Measurements from ENCODE around the gene CLEC11A. TPM values are rescaled to one million over a fixed set of nuclear protein-coding genes. Genes with fewer than 3 reads are reported as not detected.

The CLEC11A gene
- total and polyA plus RNA-seq, 9 of the 15 experiments (the other 6 are each of a cell fraction or from before 2014, with no cell fraction given) = 0.39 to 43.9 (median 3.4) TPM

DNA sequence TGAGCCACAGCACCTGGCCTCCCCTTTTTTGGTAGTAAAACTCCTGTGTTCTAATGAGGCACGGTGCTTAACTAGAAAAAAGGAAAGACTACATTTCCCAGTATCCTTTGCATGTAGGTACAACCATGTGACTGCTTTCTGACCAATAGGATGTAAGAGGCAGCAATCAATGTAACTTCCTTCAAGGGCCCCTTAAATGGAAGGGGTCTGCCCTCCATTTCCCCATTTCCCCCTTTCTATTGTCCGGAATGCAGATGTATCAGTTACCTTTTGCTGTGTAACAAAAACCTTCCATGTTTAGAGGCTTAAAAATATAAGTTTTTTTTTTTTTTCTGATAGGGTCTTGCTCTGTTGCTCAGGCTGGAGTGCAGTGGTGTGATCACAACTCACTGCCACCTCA is 49.3 kb downstream of the CLEC11A start (continued):
- TF ChIP-seq, protein P1, sequence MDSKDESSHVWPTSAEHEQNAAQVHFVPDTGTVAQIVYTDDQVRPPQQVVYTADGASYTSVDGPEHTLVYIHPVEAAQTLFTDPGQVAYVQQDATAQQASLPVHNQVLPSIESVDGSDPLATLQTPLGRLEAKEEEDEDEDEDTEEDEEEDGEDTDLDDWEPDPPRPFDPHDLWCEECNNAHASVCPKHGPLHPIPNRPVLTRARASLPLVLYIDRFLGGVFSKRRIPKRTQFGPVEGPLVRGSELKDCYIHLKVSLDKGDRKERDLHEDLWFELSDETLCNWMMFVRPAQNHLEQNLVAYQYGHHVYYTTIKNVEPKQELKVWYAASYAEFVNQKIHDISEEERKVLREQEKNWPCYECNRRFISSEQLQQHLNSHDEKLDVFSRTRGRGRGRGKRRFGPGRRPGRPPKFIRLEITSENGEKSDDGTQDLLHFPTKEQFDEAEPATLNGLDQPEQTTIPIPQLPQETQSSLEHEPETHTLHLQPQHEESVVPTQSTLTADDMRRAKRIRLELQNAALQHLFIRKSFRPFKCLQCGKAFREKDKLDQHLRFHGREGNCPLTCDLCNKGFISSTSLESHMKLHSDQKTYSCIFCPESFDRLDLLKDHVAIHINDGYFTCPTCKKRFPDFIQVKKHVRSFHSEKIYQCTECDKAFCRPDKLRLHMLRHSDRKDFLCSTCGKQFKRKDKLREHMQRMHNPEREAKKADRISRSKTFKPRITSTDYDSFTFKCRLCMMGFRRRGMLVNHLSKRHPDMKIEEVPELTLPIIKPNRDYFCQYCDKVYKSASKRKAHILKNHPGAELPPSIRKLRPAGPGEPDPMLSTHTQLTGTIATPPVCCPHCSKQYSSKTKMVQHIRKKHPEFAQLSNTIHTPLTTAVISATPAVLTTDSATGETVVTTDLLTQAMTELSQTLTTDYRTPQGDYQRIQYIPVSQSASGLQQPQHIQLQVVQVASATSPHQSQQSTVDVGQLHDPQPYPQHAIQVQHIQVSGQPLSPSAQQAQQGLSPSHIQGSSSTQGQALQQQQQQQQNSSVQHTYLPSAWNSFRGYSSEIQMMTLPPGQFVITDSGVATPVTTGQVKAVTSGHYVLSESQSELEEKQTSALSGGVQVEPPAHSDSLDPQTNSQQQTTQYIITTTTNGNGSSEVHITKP (IDR thresholded peaks at IDR 0.05; ENCODE audit: partially characterized antibody) = peak; percentile 15
- TF ChIP-seq DIDO1 (tag; IDR thresholded peaks at IDR 0.05; ENCODE audit: low read depth) (no peak), SREBF1 (IDR thresholded peaks at IDR 0.05; ENCODE audit: borderline replicate concordance, low read depth, low read length) (no peak), ARNT (IDR thresholded peaks at IDR 0.05) (peak in 1 of 2 experiments; percentile 65; a peak in 1 of 4 replicates), BCOR (IDR thresholded peaks at IDR 0.05) (peak; percentile 58), RUNX1 (IDR thresholded peaks at IDR 0.05; ENCODE audit: low read depth) (no peak), XRCC4 (IDR thresholded peaks at IDR 0.05; ENCODE audit: extremely low read depth, insufficient read depth, insufficient read length) (no peak), CHD2 (IDR thresholded peaks at IDR 0.05; ENCODE audit: low read depth, low read length) (peak; percentile 39; the same call in 1 of the 2 replicates), TSC22D4 (tag; IDR thresholded peaks at IDR 0.05) (no peak), ATF7 (IDR thresholded peaks at IDR 0.05) (0 out of 2 replicates have a peak, but pooled peaks have one; percentile 15), XRCC3 (IDR thresholded peaks at IDR 0.05) (no peak), ZNF57 (CRISPR knock-in tag; IDR thresholded peaks at IDR 0.05) (no peak), ASH1L (IDR thresholded peaks at IDR 0.05; ENCODE audit: borderline replicate concordance, low read depth, partially characterized antibody) (peak; percentile 33), FOS (IDR thresholded peaks at IDR 0.05; ENCODE audit: extremely low read depth, insufficient read length) (peak; percentile 84), ZNF384 (IDR thresholded peaks at IDR 0.05; ENCODE audit: low read depth, low read length) (peak; percentile 33; the same call in 1 of the 2 replicates)
- TF ChIP-seq, protein P2, sequence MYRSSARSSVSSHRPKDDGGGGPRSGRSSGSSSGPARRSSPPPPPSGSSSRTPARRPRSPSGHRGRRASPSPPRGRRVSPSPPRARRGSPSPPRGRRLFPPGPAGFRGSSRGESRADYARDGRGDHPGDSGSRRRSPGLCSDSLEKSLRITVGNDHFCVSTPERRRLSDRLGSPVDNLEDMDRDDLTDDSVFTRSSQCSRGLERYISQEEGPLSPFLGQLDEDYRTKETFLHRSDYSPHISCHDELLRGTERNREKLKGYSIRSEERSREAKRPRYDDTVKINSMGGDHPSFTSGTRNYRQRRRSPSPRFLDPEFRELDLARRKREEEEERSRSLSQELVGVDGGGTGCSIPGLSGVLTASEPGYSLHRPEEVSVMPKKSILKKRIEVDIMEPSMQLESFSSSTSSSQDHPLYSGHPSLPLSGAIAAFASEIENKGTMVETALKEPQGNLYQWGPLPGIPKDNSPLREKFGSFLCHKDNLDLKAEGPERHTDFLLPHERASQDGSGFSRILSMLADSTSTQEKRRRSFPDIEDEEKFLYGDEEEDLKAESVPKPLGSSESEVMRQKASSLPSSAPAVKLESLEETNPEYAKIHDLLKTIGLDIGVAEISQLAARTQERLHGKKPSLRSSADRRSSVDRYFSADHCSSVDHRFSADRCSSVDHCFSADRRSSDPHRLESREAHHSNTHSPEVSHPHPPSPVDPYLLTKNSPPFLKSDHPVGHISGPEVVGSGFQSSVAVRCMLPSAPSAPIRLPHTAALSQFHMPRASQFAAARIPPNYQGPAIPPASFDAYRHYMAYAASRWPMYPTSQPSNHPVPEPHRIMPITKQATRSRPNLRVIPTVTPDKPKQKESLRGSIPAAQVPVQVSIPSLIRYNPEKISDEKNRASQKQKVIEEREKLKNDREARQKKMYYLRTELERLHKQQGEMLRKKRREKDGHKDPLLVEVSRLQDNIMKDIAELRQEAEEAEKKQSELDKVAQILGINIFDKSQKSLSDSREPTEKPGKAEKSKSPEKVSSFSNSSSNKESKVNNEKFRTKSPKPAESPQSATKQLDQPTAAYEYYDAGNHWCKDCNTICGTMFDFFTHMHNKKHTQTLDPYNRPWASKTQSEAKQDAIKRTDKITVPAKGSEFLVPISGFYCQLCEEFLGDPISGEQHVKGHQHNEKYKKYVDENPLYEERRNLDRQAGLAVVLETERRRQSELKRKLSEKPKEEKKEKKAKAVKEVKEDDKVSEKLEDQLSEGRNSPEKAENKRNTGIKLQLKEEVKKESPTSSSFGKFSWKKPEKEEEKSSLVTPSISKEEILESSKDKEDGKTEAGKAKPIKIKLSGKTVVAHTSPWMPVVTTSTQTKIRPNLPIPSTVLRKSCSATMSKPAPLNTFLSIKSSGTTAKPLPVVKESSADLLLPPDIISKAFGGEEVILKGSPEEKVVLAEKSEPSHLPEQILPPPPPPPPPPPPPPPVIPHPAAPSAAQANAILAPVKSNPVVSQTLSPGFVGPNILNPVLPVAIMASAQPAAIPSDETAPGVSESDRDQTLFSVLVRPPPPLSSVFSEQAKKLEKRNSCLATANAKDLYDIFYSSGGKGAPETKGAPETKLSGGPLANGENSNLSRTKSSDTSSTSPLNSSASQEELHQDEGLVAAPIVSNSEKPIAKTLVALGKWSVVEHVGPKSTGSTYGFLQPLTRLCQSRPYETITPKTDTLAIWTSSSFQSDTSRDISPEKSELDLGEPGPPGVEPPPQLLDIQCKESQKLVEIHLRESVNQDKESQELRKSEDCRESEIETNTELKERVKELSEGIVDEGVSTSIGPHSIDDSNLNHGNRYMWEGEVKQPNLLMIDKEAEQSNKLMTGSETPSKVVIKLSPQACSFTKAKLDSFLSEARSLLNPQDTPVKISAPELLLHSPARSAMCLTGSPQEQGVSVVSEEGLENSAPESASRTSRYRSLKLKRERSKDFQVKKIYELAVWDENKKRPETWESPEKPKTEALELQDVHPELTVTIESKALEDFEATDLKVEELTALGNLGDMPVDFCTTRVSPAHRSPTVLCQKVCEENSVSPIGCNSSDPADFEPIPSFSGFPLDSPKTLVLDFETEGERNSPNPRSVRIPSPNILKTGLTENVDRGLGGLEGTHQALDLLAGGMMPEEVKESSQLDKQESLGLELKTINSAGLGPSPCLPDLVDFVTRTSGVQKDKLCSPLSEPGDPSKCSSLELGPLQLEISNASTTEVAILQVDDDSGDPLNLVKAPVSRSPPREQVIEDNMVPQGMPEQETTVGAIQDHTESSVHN (IDR thresholded peaks at IDR 0.05; ENCODE audit: borderline replicate concordance in 1 of 2, low read depth in 1 of 2) = no peak
- TF ChIP-seq, protein P3, sequence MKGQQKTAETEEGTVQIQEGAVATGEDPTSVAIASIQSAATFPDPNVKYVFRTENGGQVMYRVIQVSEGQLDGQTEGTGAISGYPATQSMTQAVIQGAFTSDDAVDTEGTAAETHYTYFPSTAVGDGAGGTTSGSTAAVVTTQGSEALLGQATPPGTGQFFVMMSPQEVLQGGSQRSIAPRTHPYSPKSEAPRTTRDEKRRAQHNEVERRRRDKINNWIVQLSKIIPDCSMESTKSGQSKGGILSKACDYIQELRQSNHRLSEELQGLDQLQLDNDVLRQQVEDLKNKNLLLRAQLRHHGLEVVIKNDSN (CRISPR knock-in tag; IDR thresholded peaks at IDR 0.05) = peak; percentile 90
